ENCODE measurements around the gene EIF2A.

DNA sequence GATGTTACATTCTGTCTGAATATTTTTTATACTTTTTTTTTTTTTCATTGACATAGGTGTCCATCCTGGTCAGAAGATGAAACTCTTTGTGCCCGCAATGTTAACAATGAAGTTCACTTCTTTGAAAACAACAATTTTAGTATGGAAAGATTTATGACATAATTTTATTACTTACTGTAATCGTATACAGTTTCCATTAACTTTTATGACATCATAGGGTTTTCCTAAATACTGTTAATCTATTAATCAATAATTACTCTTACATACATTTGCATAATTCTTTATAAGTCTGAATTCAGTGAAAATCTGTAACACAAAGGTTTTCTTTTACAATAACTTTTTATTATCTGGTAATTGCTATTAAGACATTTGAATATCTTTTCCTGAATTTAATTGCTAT, 17.7 kb downstream of the EIF2A start:
- TF ChIP-seq SMC3 (IDR thresholded peaks at IDR 0.05) (no peak), POLR2A (IDR thresholded peaks at IDR 0.05; ENCODE audit: low read length) (no peak), RARB (CRISPR knock-in tag; IDR thresholded peaks at IDR 0.05) (no peak), CBX8 (IDR thresholded peaks at IDR 0.05) (no peak), ZSCAN20 (CRISPR knock-in tag; IDR thresholded peaks at IDR 0.05) (no peak), CEBPB (IDR thresholded peaks at IDR 0.05) (no peak)
- TF ChIP-seq, protein P1, sequence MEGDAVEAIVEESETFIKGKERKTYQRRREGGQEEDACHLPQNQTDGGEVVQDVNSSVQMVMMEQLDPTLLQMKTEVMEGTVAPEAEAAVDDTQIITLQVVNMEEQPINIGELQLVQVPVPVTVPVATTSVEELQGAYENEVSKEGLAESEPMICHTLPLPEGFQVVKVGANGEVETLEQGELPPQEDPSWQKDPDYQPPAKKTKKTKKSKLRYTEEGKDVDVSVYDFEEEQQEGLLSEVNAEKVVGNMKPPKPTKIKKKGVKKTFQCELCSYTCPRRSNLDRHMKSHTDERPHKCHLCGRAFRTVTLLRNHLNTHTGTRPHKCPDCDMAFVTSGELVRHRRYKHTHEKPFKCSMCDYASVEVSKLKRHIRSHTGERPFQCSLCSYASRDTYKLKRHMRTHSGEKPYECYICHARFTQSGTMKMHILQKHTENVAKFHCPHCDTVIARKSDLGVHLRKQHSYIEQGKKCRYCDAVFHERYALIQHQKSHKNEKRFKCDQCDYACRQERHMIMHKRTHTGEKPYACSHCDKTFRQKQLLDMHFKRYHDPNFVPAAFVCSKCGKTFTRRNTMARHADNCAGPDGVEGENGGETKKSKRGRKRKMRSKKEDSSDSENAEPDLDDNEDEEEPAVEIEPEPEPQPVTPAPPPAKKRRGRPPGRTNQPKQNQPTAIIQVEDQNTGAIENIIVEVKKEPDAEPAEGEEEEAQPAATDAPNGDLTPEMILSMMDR (IDR thresholded peaks at IDR 0.05) = no peak
- TF ChIP-seq, protein P2, sequence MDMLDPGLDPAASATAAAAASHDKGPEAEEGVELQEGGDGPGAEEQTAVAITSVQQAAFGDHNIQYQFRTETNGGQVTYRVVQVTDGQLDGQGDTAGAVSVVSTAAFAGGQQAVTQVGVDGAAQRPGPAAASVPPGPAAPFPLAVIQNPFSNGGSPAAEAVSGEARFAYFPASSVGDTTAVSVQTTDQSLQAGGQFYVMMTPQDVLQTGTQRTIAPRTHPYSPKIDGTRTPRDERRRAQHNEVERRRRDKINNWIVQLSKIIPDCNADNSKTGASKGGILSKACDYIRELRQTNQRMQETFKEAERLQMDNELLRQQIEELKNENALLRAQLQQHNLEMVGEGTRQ (IDR thresholded peaks at IDR 0.05) = no peak
